HG02981 (cell line): ENCODE measurements around the gene FBXO30.

Experiments used
- ATAC-seq: cut with Tn5 transposase; IDR thresholded peaks from one replicate; pipeline ENCODE4 v1.9.1; 2021; ENCODE audit warnings: mild to moderate bottlenecking, moderate library complexity; ENCODE audit not compliant: unreplicated experiment

FBXO30 gene, protein sequence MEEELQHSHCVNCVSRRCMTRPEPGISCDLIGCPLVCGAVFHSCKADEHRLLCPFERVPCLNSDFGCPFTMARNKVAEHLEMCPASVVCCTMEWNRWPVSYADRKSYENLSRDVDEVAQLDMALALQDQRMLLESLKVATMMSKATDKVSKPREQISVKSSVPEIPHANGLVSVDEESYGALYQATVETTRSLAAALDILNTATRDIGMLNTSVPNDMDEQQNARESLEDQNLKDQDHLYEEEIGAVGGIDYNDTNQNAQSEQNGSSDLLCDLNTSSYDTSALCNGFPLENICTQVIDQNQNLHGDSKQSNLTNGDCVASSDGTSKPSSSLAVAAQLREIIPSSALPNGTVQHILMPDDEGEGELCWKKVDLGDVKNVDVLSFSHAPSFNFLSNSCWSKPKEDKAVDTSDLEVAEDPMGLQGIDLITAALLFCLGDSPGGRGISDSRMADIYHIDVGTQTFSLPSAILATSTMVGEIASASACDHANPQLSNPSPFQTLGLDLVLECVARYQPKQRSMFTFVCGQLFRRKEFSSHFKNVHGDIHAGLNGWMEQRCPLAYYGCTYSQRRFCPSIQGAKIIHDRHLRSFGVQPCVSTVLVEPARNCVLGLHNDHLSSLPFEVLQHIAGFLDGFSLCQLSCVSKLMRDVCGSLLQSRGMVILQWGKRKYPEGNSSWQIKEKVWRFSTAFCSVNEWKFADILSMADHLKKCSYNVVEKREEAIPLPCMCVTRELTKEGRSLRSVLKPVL

DNA sequence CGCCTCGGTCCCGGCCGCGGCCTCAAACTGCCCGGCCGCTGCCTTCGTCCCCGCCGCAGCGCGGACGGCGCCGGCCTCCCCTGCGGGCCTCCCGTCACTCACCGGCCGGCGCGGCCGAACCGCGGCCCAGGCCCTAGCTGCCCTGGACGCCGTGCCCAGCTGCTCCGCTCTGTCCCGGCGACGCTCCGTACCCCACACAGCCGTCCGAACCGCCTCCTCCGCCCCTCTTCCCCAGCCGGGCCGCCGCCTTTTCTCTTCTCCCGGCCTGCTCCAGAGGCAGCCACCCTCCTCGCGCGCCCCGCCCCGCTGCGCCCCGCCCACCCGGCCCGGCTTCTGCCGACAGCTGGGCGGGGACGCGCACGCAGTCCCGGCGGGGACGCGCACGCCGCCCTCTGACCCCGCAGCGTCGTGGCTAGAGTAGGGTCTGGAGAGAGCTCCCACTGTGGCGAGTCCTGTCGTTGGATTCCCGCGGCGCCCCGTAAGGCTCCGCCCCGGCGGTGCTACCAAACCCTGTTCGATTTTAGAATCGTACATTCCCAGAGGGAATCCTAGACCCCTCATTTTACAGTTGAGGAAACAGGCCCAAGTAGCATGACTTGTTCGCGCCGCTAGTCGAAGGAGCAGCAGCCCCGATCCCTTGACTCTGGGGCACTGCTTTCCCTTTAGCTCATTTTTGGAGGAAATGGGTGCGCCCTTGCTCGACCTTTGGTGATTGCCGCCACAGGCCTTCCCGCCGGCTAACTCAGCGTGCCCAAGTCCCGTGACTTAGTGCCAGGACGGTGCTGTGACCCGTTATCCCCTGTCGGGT, at the start of gene FBXO30:
FBXO30 (minus strand) TSS at position 295 of the 808 bp plus-strand sequence. CDS start 8,390 bp downstream, outside the sequence.
- peak; percentile 73 for ATAC-seq

DNA sequence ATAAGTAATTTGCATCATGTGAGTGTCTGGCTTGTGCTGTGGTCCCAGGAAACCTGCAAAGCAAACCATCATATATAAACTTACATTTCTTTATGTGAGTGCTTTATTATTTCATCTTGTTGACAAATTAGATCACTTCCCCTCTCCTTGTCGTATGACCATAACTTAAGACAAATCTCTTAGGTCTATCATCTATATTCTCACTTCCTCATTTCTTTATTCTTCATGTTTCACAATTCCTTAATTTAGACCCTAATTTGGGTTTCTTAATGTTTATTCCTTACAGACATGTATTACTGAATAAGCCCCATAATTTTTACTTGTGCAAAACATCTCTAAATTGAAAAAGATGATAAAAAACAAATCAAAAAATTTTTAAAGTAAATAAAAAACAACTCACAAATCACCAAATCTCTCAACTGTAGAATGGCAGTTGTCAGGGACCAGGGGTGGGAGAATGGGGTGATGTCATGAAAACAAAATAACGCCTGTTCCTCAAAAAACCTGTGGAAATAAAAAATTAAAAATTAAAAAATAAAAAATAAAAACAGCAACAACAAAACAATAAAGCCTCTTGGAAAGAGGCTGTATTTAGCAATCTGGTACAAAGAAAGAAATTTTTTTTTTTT, 49.5 kb upstream of the FBXO30 start:
- peak; percentile 49 for ATAC-seq

DNA sequence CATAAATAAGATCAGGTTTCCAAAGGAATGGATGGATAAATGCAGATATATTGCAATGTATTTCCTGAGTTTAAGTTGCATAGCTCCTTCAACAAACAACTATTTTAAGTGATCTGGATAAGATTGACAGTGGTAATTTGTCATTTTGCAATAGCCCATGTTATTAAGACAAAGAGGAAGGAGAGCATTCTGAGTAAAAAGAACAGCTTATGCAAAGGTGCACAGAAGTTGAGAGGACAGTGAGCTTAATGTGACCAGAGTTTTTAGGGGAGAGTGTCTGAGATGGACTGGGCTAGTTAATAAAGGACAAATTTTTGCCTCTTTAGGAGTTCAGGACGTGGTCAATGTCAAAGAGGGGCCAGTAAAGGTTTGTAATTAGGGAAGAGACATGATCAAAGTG, 48.8 kb upstream of the FBXO30 start:
- ATAC-seq, result no peak

DNA sequence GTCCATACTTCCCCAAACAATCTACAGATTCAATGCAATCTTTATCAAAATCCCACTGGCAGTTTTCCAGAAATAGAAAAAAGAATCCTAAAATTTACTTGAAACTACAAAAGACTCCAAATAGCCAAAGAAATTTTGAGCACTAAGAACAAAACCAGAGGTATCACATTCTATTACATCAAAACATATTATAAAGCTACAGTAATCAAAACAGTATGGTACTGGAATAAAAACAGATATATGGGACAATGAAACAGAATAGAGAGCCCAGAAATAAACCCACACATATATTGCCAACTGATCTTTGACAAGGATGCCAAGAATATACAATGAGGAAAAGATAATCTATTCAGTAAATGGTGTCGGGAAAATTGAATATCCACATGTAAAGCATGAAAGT, 46.0 kb upstream of the FBXO30 start:
- no peak for ATAC-seq

DNA sequence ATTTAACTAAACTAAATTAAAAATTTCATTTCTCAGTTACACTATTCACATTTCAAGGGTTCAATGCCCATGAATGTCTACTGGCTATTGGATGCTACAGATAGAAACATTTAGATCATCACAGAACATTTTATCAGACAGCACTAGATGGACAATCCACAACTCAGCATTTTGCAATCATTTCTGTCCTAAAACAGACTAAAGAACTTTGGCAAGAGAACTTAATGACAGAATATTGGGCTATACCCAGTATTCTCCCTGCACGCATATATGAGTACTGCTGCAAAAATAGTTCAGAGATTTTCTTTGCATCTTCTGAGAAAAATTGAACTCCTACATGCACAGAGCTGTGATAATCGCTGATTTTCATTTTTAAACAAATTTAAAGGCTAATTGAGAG, 36.1 kb upstream of the FBXO30 start:
- no peak for ATAC-seq

DNA sequence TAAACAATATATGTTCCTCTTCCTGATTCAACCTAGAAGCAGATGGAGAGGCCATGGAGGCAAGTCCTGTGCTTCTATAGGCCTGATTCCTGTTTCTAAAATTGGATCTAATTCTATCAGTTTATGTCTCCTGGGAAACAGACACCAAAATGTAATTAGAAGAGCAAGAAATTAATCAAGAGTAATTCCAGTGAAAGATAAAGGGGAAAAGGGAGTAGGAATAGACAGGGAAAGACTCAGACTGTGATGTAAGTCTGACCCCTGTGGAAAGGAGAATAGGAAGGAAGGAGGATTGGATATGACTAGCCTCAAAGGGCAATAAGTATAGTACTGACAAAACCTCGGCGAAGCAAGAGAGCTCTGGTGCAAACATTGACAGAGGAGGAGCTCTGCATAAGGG, 33.9 kb upstream of the FBXO30 start:
- ATAC-seq, result no peak

DNA sequence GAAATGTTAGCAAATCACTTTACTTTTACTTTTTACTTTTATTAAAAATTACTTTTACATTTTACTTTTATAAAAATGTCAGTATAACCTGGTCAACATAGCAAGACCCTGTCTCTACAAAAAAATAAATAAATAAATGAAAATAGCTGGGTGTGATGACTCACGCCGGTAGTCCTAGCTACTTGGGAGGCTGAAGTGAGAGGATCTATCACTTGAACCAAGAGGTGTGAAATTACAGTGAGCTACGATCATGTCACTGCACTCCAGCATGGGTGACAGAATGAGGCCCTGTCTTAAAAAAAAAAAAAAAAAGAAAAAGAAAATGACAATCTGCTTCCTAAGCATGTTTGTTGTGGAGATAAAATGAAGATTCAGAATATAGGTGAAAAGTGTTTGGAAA, 31.0 kb upstream of the FBXO30 start:
- no peak for ATAC-seq

DNA sequence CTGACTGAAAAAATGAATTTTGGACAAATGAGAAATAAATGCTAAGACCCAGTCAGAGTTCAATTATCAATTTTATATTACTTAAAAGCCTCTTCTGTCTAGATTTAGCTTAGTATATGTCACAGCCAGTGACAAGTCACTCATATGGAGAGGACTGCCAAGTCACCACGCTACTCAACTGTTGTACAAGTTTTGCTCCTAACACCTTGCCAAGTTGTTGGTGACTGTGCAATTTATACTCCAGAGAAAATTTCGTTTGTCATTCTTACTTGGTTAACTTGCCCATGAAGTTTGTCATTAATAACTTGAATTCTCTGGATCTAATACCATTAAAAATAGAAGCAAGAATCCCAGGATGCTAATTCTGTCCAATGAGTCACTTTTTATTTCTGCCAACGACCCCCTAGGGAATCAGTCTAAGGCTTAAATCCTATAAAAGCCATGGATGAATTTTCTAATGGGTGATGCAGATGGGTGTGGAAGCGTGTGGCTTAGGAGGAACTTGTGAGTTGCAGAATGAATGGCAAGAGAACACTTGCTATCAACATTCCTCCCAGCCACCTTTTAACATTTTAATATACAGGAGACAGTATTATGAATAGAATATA, 30.4 kb upstream of the FBXO30 start:
- no peak for ATAC-seq

DNA sequence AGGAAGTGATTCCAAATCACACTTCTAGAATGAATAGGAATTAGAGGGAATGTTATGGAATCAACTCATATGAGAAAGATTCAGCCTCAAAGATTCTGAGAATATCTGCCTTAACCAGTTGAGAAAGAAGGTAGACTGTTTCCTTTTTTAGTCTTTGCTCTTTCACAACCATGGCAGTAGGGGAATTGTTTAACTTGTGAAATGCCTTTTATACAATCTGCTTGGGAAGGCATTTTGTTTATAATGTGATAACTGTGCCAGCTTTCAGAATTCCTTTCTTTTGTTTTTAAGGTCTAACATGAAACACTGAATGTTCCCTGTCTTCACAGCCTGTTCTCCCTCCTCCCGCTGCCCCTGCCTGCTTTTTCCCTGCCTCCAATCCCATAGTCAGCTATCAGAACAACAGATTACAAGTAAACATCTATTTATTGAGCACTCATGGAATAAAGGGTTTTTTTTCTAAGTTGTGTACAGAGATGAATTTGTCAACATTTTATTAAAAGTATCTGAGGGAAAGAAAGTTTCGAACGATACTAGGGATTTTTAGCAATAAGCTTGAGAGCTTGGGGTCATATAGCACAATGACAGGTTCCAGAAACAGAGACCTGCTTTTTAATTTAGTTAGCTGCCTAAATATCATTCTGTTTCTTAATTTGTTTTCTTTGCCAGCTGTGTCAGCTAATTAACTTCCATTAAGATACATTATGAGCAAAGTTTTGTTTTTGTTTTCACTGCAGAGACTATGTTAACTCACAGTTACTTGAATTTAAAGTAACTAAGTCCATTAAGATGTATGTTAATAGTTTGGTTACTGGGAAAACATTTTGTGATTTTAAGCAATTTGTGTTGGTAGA, 28.3 kb upstream of the FBXO30 start:
- no peak for ATAC-seq

DNA sequence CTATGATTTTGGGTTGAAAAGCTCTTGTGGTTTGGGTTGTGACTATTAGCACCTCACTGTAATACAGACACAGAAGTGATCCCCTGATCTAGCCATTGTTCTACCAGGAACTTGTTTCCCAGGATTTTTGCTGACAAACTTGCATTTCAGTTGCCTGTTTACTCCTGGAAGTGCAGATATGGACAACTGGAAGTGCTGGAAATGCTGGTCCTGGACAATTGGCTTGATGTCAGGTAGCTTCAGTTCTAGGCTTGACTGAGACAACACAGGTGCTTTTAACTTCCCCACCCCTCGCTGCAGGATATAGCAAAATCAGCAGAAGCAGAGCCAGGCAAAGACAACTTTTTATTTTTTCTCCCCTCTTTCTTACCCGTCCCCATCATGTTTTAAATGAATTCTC, 27.1 kb upstream of the FBXO30 start:
- no peak for ATAC-seq

DNA sequence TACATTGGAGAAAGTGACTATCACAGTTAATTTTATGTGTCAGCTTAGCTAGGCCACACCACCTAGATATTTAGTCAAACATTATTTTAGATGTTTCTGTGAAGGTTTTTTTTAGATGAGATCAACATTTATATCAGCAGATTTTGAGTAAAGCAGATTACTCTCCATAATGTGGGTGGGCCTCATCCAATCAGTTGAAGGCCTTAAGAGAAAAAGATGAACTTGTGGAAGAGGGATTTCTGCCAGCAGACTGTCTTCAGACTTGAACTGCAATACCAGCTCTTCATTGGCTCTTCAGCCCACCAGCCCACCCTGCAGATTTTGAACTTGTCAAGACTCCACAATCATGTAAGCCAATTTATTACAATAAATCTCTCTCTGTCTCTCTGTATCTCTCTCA, 25.1 kb upstream of the FBXO30 start:
- ATAC-seq, result no peak

DNA sequence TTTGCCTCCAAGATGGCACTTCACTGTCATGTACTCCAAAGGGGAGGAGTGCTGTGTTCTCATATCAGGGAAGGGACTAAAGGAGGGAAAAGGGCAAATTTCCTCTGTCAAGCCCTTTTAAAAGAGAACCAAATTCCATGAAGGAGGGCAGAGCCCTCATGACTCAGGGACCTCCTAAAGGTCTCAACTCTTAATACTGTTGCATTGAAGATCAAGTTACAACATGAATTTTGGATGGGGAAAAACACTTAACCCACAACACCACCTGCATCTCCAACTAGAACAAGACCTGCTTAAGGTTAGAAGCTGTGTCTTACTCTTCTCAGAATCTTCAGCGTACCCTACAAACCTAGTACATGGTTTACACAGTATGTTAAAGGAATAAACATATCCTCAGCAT, 23.7 kb upstream of the FBXO30 start:
- ATAC-seq, result no peak

DNA sequence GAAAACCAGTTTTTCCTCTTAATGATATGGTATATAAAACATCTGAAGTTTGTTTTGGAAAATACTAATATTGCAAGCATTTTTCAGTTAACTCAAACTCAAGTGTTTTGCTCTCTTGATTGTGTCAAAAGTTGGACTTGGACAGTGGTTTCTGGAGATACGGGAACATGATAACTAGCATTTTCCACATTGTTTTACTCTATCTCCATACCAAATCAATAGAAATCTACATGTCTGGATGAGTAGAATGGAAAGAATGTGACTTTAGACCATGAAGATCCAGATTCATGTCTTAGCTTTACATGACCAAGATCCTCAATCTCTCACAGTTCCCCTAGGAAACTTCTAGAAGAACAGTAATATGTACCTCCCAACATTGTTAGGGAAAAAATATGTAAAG, 22.2 kb upstream of the FBXO30 start:
- no peak for ATAC-seq

DNA sequence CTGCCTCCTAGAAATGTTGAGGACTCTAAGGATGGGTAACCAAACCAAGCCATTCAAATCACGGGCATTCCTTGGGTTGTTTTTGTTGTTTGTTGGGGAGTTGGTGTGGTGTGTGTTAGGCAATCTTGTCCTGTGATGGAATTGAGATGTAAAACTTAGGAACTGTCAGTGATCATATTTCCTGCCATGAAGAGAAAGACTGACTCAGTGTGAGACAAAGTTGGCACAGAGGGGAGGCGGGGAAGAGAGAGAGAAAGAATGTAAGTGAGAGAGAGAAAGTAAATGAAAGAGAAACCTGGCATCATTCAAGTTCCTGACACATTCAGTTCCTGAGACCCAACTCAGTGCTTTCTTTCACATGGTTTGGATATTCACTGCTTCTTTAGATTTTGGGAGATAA, 21.6 kb upstream of the FBXO30 start:
- ATAC-seq, result no peak

DNA sequence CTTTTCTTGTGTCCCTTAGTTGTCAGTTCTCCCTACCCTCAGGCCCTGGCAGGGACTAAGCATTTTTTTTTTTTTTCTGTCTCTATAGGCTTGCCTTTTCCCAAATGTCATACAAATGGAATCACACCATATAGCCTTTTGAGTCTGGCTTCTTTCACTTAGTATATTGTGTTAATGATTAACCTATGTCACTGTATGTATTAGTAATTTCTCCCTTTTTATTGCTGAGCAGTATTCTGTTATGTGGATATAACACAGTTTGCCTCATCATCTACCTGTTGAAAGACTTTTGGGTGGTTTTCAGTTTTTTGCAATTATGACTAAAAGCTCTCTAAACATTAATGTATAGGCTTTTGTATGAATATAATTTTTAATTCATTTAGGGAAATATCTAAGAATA, 16.0 kb upstream of the FBXO30 start:
- ATAC-seq, result peak; percentile 69

DNA sequence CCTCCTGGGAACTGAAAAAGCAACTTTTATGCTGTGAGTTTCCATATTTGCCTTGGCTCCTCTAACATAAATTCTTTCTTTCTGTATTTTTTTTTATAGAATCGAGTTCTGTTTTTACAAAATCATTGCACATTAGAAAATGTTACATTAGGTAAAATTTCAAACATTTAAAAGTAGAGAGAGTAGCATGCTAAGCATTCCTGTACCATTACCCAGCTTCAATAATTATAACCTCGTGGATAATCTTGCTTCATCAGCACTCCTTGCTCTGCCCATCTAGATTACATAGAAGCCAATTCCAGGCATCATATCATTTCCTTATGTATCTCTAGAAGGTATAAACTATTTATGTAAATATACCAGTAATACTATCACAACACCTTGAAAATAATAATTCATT, 15.4 kb upstream of the FBXO30 start:
- no peak for ATAC-seq

DNA sequence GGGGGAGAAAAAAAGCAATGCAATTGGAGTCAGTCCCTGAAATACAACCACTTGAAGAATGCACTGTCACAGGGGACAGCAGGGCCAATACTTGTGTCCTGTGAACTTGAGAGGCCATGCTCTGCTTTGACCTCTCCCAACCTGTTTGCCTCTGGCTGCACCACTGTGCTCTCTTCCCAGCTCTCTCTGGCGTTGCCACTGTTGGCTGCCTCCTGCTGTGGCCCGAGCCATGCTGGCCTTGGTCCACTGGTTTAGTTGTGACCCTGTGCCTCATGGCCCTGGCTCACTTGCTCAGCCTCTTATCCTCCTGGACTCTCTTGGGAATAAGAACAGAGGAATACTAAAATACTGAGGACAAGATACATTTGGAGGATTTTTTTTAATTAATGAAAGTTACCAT, 14.5 kb upstream of the FBXO30 start:
- ATAC-seq, result no peak

DNA sequence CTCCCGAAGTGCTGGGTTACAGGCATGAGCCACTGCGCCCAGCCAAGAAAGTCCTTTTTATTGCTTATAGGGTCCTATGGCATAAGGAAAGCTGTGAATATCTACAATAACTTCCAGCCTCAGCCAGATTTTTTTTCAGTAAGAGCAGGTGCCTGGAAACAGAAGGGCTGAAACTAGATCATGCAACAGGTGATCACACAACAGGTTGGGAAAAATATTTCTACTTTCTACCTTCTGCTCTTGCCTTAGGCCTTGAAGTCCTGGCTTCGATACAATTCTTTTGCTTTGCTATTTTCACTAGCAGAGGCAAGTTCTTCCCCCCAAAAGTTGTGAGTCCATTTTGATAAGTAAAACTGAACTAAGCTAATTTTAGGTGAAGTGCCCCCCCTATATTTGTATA, 9.7 kb upstream of the FBXO30 start:
- ATAC-seq, result no peak

DNA sequence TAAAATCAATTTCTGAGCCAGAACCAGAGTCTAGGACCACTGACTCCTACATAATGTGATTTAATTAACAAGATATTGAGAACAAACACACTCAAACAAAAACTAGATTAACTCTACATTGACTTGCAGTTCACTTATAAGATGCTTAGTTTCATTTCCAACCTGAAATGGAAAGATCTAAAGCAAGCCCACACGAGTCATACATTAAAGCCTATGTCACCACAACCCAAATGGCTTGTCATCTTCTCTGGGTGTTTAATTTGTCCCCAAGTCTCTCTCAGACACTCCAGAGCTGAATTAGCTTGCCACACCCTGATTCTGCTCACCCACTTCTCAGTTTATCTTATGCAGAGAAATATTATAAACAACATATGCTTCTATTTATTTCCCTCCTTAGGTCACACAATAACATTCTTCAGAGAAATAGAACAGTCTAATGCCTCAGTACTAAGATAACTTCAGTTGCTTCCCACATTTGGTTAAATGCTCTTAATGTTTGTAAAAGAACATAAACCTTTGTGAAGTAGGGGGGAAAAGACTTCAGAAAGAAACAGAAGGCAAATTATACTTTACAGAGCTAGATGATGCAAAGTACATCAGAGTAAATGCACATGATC, 8.8 kb upstream of the FBXO30 start:
- ATAC-seq, result no peak
